Mammary microvascular endothelial cell (primary cell): ENCODE measurements around the gene CNR1. TPM values are rescaled to one million over a fixed set of nuclear protein-coding genes. Genes with fewer than 3 reads are reported as not detected.

Experiments
- total RNA-seq: library from RNA; depleted of rRNA; stranded (reverse); fragments of >200 nt; gene quantifications from 2 replicates; pipeline ENCODE4 v1.2.3, GENCODE V29; 2015

The CNR1 gene
- 0.05 TPM in 1 of 2 replicates, not detected in the other for total RNA-seq

DNA sequence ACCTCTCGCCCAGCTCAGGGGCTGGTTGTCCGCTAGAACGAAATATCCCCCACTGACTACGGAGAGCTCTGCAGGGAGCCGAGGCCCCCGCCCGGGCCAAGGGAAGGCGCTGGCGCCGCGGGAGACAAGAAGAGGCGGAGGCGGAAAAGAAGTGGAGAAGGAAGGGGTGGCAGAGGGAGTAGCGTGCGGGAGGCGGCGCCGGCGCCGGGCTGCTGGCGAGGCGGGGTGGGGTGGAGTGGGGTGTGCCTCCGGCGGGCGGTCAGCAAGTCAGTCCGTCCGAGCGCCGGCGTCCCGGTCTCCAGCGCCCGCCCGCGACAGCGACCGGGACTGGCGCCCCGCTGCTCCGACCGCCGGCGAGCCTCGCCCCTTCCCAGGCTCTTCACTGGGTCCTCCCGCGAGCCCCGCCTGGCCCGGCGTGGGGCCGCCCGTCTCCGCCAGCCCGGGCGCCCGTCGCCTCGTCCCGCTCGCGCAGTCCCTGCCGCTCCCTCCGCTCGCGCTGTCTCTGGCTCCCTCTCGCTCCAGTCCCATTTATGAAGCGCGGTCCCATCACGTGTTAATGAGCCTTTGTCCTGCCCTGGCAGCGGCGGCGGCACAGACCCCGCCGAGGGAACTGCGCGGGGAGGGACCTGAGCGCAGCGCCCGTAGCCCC, at the start of gene CNR1:
TSS of gene CNR1 (minus strand) at position 504 of the 649 bp plus-strand sequence. CDS start 21,073 bp downstream, outside the sequence.

Other genes starting within 250 kb of the CNR1 start
- not detected in 2 replicates for gene SPACA1, start 118.5 kb downstream of the CNR1 start, total RNA-seq